T-helper 17 cell (primary cell): ENCODE data around the gene DENND10. TPM values are rescaled to one million over a fixed set of nuclear protein-coding genes. Genes with fewer than 3 reads are reported as not detected.
"Not testable (repeated sequence)": the region's sequence is repeated elsewhere in the genome, so short reads cannot be mapped to it uniquely, and the experiment has no call there.

ENCODE experiments used
- ATAC-seq: fragments of 150-1000 bp; cut with Tn5 transposase; 2 replicates; pipeline ENCODE4 v1.10.0; 2021; ENCODE audit warnings: mild to moderate bottlenecking, moderate library complexity
- DNase-seq, 3 donors: peaks; one replicate each; pipeline versions ENCODE4 v3.0.0 to v3.0.0-alpha.2; 2020 to 2021
- H3K9me3 ChIP-seq: one replicate; pipeline ENCODE4 v1.7.0; 2013; ENCODE audit warnings: low read length, mild to moderate bottlenecking; ENCODE audit not compliant: control insufficient read depth, poor library complexity, severe bottlenecking
- H3K27ac Mint-ChIP-seq: one replicate; pipeline ENCODE4 v1.8.0; 2022; ENCODE audit warnings: mild to moderate bottlenecking, moderate library complexity, mixed read lengths
- H3K27me3 Mint-ChIP-seq: one replicate; pipeline ENCODE4 v1.8.0; 2022; ENCODE audit warnings: mixed read lengths
- H3K36me3 Mint-ChIP-seq: one replicate; pipeline ENCODE4 v1.8.0; 2022; ENCODE audit warnings: low read depth, mixed read lengths
- H3K4me1 Mint-ChIP-seq: one replicate; pipeline ENCODE4 v1.8.0; 2022; ENCODE audit warnings: mild to moderate bottlenecking, mixed read lengths
- H3K4me3 Mint-ChIP-seq: one replicate; pipeline ENCODE4 v1.8.0; 2022; ENCODE audit warnings: mild to moderate bottlenecking, moderate library complexity, mixed read lengths
- total RNA-seq, 4 donors: library from RNA in 2 of 4; stranded (reverse) in 2 of 4; gene quantifications; one replicate each; pipeline ENCODE4 v1.2.3 and lab custom pipeline; 2022 to 2026

DENND10 gene
- total RNA-seq, 2 donors from 2014 or later, result 37.4 to 52.1 TPM

DNA sequence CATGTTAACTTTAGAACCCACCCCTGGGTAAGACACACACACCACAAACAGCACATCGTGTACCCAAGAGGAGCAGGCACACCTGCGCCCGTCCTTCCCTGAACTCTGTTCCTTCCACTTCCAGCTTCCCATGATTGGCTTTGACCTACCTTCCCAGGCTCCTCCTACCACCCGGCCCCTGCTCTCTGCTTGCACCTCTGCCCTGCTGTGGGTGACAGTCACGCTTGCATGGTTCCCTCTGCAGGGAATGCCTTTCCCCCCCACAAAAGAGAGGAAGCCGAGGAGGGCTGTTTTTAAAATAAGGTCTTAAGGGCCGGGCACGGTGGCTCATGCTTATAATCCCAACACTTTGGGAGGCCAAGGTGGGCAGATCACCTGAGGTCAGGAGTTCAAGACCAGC is 45.2 kb downstream of the DENND10 start:
- Mint-ChIP-seq H3K27me3 (no peaks in the 10 kb centered on the region), H3K4me3 (no peak overlapping the region), H3K27ac (no peak overlapping the region), H3K4me1 (no peaks in the 10 kb centered on the region), H3K36me3 (peaks cover 6% of the 10 kb centered on the region)
- no peaks in the 10 kb centered on the region for H3K9me3 ChIP-seq
- DNase-seq, result no peak
- no peak for ATAC-seq

DNA sequence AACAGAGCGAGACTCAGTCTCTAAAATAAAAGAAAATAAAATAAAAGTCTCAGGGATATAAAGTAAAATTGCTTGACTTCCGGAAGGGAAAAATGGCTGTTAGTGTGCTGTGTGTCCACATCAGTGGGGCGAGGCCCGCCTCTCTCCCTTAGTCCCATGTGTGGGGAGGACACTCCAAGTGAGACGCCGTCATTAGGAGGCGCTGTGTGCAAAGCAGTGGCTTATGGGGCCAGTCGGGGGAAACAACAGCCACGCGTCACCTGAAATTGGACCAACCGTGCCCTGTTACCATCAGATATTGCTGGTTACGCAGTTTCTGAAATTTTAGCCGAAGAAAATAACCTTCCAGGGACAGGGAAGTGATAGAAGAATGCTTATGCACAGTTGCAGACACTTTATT is 45.8 kb downstream of the DENND10 start:
- no peaks in the 10 kb centered on the region for H3K4me1 Mint-ChIP-seq

DNA sequence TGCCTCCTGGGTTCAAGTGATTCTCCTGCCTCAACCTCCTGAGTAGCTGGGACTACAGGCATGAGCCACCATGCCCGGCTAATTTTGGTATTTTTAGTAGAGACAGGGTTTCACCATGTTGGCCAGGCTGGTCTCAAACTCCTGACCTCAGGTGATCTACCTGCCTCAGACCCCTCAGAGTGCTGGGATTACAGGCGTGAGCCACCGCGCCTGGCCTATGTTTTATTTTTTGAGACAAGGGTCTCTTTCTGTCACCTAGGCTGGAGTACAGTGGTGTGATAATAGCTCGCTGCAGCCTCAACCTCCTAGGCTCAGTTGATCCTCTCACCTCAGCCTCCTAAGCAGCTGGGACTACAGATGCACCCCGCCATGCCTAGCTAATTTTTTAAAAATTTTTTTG is 47.7 kb downstream of the DENND10 start:
- not testable (repeated sequence) for DNase-seq, H3K36me3 Mint-ChIP-seq

More for the DNA sequence above, 45.8 kb downstream of the DENND10 start:
- ATAC-seq (no peak), DNase-seq (no peak)
- Mint-ChIP-seq H3K36me3 (peaks cover 6% of the 10 kb centered on the region), H3K27me3 (no peaks in the 10 kb centered on the region), H3K27ac (no peak overlapping the region), H3K4me3 (no peak overlapping the region)
- no peaks in the 10 kb centered on the region for H3K9me3 ChIP-seq

DNA sequence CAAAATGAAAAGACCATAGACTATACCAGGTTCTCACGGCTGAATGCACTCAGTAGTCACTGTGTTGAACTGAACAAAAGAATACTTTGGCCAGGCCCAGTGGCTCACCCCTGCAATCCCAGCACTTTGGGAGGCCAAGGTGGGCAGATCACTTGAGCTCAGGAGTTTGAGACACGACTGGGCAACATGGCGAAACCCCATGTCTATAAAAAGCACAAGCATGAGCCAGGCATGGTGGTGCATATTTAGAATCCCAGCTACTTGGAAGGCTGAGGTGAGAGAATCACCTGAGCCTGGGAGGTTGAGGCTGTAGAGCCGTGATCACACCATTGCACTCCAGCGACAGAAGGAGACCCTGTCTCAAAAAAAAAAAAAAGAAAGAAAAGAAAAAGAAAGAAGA is 49.1 kb downstream of the DENND10 start:
- Mint-ChIP-seq H3K36me3 (peaks cover 8% of the 10 kb centered on the region), H3K27me3 (no peaks in the 10 kb centered on the region), H3K4me1 (peaks cover 3% of the 10 kb centered on the region), H3K27ac (no peak overlapping the region), H3K4me3 (no peak overlapping the region)
- ATAC-seq, result no peak
- H3K9me3 ChIP-seq, result no peaks in the 10 kb centered on the region
- DNase-seq, result no peak

More for the DNA sequence above, 47.7 kb downstream of the DENND10 start:
- H3K27me3 Mint-ChIP-seq, H3K4me3 Mint-ChIP-seq, H3K27ac Mint-ChIP-seq, H3K9me3 ChIP-seq, H3K4me1 Mint-ChIP-seq, ATAC-seq: not testable (repeated sequence)

DNA sequence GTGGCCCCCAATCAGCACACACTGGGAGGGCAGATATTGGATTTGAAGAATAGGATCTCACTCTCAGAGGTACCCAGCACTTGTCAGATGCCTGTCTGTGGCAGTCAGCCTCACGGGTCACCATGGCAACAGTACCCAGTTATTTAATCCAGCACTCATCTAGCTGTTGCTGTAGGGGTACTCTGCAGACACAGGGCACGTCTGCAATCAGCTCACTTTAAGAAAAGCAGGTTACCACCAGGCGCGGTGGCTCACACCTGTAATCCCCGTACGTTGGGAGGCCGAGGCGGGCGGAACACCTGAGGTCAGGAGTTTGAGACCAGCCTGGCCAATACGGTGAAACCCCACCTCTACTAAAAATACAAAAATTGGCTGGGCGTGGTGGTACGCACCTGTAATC is 49.7 kb downstream of the DENND10 start:
- DNase-seq (no peak), ATAC-seq (no peak)
- Mint-ChIP-seq H3K4me3 (no peak overlapping the region), H3K4me1 (peaks cover 3% of the 10 kb centered on the region), H3K27ac (no peak overlapping the region), H3K36me3 (peaks cover 8% of the 10 kb centered on the region), H3K27me3 (no peaks in the 10 kb centered on the region)
- H3K9me3 ChIP-seq, result no peaks in the 10 kb centered on the region

DNA sequence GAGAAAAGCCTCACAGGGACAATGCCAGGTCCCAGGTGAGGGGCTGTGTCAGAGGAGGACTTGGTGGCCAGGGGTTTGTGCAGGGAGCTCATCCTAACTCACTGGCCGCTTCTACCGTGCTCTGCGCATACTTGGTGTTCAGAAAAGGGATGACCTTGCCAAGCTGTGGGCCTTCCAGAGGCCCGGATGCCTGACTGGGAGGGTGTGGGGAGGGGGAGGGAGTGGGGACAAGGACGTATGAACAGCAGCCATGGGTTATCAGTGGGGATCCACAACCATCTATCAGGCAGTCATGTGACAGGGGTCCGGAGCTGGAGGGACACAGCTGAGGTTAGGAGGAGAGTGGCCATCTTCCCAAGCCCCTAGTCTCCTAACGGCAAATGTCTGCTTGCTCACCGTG is 55.4 kb downstream of the DENND10 start:
- H3K9me3 ChIP-seq, result no peaks in the 10 kb centered on the region
- H3K4me3 Mint-ChIP-seq, result no peak overlapping the region
- peaks cover 3% of the 10 kb centered on the region for H3K36me3 Mint-ChIP-seq
- peaks cover 15% of the 10 kb centered on the region for H3K4me1 Mint-ChIP-seq
- H3K27ac Mint-ChIP-seq, result no peak overlapping the region
- no peak for ATAC-seq
- DNase-seq, result no peak
- H3K27me3 Mint-ChIP-seq, result no peaks in the 10 kb centered on the region

DNA sequence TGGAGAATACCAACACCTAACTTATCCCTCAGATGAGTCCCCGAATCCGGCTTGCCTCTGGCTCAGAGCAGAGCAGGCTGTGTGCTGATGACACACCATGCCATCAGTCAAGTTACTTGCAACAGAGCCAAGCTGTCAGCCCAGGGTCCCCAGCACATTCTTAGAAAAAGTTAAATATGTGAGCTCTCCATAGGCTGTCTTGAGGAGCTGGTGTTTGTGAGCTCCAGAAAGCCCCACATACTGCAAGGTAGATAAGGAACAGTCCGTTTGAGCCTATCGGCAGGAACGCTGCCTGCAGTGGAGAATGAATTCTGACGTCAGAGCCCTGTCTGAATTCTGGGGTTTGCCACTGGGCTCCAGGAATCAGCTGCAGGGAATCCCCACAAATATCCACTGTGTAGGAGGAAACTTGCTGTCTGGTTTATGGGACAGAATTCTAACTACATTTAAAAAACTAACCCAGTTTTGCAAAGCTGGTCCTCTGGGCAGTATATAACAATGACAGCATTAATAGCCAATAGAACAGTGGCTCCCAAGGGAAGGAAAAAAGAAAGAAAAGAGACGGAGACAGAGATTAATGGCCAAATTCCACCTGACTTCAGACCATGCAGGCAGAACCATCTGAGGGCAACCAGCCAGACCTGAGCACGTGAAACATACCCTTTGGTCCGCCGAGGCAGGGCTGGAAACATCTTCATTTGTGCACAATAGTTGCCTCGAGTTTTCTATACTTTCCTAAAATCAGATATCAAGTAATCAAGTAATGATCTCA is 58.0 kb downstream of the DENND10 start:
- Mint-ChIP-seq H3K27me3 (no peaks in the 10 kb centered on the region), H3K4me3 (no peak overlapping the region), H3K36me3 (peaks cover 3% of the 10 kb centered on the region), H3K27ac (peak overlapping the region; percentile 27), H3K4me1 (peaks cover 22% of the 10 kb centered on the region)
- H3K9me3 ChIP-seq, result no peaks in the 10 kb centered on the region
- ATAC-seq (no peak), DNase-seq (no peak)

DNA sequence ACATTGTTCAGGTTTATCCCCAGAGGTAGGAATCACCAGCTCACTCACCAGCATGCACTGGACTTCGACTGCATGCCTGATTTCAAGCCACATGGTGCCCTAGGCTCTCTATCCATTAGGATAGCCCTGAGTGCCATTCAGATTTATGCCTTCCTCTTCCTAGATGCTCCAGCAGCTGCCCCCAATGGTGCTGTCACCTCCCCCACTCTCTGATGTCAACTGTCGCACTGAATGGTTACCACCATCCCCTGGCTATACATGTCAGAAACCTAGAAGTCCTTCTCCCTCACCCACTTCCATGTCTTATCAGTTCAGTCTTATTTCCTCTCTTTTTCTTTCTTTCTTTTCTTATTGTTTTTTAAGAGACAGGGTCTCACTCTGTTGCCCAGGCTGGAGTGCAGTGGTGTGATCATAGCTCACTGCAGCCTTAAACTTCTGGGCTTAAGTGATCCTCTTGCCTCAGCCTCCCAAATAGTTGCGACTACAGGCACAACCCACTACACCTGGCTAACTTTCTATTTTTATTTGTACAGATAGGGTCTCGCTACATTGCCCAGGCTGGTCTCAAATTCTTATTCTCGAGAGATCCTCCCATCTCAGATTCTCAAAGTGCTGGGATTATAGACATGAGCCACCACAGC is 58.7 kb downstream of the DENND10 start:
- no peaks in the 10 kb centered on the region for H3K9me3 ChIP-seq
- no peak for ATAC-seq
- no peak for DNase-seq
- Mint-ChIP-seq H3K27me3 (no peaks in the 10 kb centered on the region), H3K4me3 (no peak overlapping the region), H3K27ac (peak overlapping the region; percentile 27), H3K36me3 (peaks cover 3% of the 10 kb centered on the region), H3K4me1 (peaks cover 25% of the 10 kb centered on the region)

DNA sequence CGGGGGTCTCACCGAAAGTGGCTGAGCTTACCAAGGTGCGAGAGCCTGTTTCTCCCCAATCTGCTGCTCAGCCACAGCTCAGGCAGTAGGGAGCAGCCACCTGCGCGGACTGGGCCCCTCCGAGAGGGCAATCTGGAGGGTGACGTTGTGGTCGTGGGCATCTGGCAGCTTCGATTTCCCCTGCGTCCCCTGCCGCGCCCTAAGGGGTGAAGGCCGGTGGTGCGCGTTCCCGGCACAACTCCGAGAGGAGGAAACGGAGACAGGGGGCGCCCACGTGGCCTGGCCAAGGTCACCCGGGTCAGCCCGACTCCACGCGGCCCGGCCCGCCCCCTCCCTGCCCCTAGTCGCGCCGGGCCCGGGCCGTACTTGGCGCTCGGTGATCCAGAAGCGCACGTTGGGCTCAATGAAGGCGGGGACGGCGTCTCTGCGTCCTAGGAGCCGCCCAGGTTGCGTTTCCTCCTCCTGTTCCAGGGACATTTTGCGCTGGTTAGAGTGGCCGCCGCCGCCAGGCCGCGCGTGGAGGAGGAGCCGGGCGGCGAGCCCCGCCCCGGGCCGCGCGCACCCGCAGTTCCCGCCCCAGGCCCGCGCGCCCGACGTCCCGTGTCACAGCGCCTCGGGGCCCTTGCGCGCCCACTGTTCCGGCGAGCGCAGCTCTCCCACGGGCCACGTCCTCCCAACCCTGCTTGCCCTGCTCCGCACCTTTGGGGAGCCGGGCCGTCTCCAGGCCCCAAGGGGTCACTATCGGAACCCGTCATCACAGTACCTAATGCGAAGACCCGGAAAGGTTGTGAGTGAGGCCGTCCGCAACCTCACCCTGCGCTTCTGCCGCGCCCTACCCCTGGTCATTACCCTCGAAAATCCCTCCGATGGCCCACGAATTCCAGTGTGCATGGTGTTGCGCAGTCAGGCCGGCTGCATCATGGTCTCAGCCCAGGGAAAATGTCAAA is 61.5 kb downstream of the DENND10 start, which contains the start of gene SFXN4:
Gene SFXN4, minus strand, starts transcription at position 544 of the 947 bp plus-strand sequence. Its CDS starts 67 bp downstream, at position 477.
- Mint-ChIP-seq H3K27ac (peak within 1 kb of the TSS; percentile 91), H3K27me3 (no peaks in the 10 kb centered on the region), H3K4me3 (peak within 1 kb of the TSS; percentile 92), H3K36me3 (peaks cover 2% of the 10 kb centered on the region), H3K4me1 (peaks cover 25% of the 10 kb centered on the region)
- peak; percentile 74 to 81 (median 74) for DNase-seq
- peak; percentile 95 for ATAC-seq
- H3K9me3 ChIP-seq, result no peaks in the 10 kb centered on the region

DNA sequence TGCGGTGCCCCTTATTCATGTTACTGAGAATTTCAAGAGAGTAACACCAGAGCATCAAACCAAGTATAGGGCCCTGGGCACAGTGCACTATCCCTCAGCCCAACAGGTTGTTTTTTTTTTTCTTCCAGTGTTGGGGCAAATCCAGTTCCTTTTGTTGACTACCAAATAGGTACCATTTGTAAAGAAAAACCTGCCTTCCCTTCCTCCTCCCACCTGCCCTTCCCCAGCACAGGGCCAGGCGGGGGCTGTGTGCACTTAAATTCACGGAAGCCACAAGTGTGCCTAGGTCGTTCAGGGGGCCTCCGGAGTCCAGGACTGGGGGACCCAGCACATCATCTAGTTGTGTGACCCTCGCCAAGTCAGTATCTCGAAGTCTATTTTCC is 62.2 kb downstream of the DENND10 start:
- no peak for DNase-seq

DNA sequence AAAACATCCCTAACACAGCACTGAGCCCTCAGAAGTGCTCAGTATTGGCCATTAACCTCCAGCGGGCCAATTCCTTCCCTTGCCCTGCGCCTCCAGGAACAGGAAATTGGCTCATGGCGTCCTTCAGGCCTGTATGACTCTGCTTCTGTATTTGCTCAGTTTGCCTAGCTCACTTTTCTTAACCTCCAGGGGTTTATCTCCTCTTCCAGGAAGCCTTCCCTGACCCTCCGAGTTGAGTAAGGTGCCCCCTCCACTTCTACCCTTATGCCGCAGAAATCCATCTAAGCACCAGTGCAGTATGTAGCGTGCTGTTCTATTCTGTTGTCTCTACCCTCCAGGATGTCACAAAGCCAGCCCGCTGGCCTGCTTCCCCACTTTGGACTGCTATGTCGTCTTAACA is 62.7 kb downstream of the DENND10 start:
- peaks cover 25% of the 10 kb centered on the region for H3K4me1 Mint-ChIP-seq
- H3K9me3 ChIP-seq, result no peaks in the 10 kb centered on the region
- H3K27me3 Mint-ChIP-seq, result no peaks in the 10 kb centered on the region
- peaks cover 2% of the 10 kb centered on the region for H3K36me3 Mint-ChIP-seq
- peak overlapping the region; percentile 92 for H3K4me3 Mint-ChIP-seq
- ATAC-seq (no peak), DNase-seq (no peak)
- H3K27ac Mint-ChIP-seq, result peak overlapping the region; percentile 91

More for the DNA sequence above, 62.2 kb downstream of the DENND10 start:
- ATAC-seq, result peak; percentile 4
- Mint-ChIP-seq H3K27me3 (no peaks in the 10 kb centered on the region), H3K36me3 (peaks cover 2% of the 10 kb centered on the region), H3K27ac (peak overlapping the region; percentile 91), H3K4me1 (peaks cover 25% of the 10 kb centered on the region), H3K4me3 (peak overlapping the region; percentile 92)
- H3K9me3 ChIP-seq, result no peaks in the 10 kb centered on the region

DNA sequence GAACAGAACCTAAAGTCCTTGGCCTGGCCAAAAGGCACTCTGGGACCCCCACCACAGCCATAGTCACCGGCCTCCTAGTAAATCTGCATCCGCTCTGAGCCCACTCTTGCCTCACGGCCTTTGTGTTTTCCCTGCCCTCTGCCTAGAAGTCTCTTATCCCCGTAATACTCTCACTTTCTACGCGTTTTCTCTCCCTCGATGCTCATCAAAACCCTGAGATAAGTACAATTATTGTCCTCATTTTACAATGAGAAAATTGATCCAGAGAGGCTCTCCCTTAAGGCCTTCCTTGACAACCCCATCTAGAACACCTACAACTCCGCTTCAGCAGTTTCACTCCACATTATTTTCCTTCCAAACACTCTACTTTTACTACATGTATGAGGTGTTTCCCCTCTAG is 63.1 kb downstream of the DENND10 start:
- no peaks in the 10 kb centered on the region for H3K9me3 ChIP-seq
- Mint-ChIP-seq H3K27ac (peak overlapping the region; percentile 91), H3K4me1 (peaks cover 23% of the 10 kb centered on the region), H3K27me3 (no peaks in the 10 kb centered on the region), H3K4me3 (peak overlapping the region; percentile 92), H3K36me3 (peaks cover 2% of the 10 kb centered on the region)
- ATAC-seq (no peak), DNase-seq (no peak)

DNA sequence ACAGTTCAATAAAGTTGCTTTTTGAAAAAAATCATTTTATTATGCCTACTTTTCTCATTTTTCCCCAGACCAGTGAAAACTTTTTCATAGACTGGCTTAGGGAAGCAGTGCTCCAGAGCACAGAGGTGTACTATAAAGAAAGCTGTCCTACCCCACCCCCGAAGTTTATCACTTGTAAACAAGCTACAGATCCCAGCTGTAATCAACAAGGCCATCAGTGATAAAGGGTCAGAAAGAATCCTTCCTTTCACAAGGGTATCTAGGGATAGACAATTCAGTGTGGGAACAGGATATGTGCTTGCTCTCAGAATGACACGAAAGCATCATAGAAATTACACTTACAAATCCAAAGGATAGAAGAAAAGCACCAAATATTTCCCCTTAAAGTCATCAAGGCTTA is 70.2 kb downstream of the DENND10 start:
- H3K4me3 Mint-ChIP-seq, result no peak overlapping the region
- peaks cover 20% of the 10 kb centered on the region for H3K4me1 Mint-ChIP-seq
- H3K27me3 Mint-ChIP-seq, result no peaks in the 10 kb centered on the region
- DNase-seq (no peak), ATAC-seq (no peak)
- no peaks in the 10 kb centered on the region for H3K9me3 ChIP-seq
- H3K27ac Mint-ChIP-seq, result no peak overlapping the region
- peaks cover 6% of the 10 kb centered on the region for H3K36me3 Mint-ChIP-seq
